OCI-LY7 (cell line): ENCODE results near the gene CRTAC1. TPM values are rescaled to one million over a fixed set of nuclear protein-coding genes. Genes with fewer than 3 reads are reported as not detected.

Experiments
- BruUV-seq: library from RNA; stranded (reverse); fragments of 400-500 nt; replicated peaks from 2 replicates; lab custom pipeline; 2021; lab: Mats Ljungman, UMichigan
- CTCF ChIA-PET: fragments of 300-600 bp; sonication (Branson Sonifier 250); formaldehyde crosslinking; loops from one replicate; lab custom pipeline; 2022; ENCODE audit warnings: antibody characterized with exemption; ENCODE audit not compliant: unreplicated experiment; lab: Charles Lee
- POLR2A ChIA-PET: fragments of 300-600 bp; sonication (Branson Sonifier 250); formaldehyde crosslinking; loops from one replicate; lab custom pipeline; 2022; ENCODE audit warnings: antibody characterized with exemption; lab: Charles Lee
- DNase-seq: peaks from one replicate; pipeline ENCODE4 v3.0.0-alpha.2; 2015; ENCODE audit warnings: low spot score
- H2AFZ ChIP-seq: fragments of 200-600 bp; sonication (generic), shearing (Covaris generic); 2 replicates; pipeline ENCODE4 v1.6.1; 2014; ENCODE audit warnings: mild to moderate bottlenecking, antibody characterized with exemption, low read length, moderate library complexity
- H3K27ac ChIP-seq: fragments of 200-600 bp; sonication (generic); 2 replicates; pipeline ENCODE4 v1.5.1; 2014; ENCODE audit warnings: mixed run types, low read depth, mild to moderate bottlenecking, moderate library complexity, low read length, inconsistent platforms; ENCODE audit not compliant: poor library complexity, severe bottlenecking
- H3K36me3 ChIP-seq: fragments of 200-600 bp; sonication (generic); 2 replicates; pipeline ENCODE4 v1.6.1; 2014; ENCODE audit warnings: mild to moderate bottlenecking, antibody characterized with exemption, low read length, moderate library complexity, mixed read lengths; ENCODE audit not compliant: insufficient read depth
- H3K4me1 ChIP-seq: fragments of 200-600 bp; sonication (generic); 2 replicates; pipeline ENCODE4 v1.5.1; 2014; ENCODE audit warnings: mild to moderate bottlenecking, low read length; ENCODE audit not compliant: insufficient read depth, poor library complexity, severe bottlenecking
- H3K4me2 ChIP-seq: fragments of 200-600 bp; sonication (generic); 2 replicates; pipeline ENCODE4 v1.6.1; 2014; ENCODE audit warnings: mild to moderate bottlenecking, low read length
- H3K4me3 ChIP-seq: fragments of 200-600 bp; sonication (generic); 2 replicates; pipeline ENCODE4 v1.5.1; 2014; ENCODE audit warnings: mild to moderate bottlenecking, low read depth, low read length; ENCODE audit not compliant: poor library complexity, severe bottlenecking
- H3K79me2 ChIP-seq: fragments of 200-600 bp; sonication (generic); 2 replicates; pipeline ENCODE4 v1.6.1; 2016; ENCODE audit warnings: low read depth, mild to moderate bottlenecking, low read length, moderate library complexity, mixed read lengths; ENCODE audit not compliant: insufficient read depth
- H3K9me2 ChIP-seq: fragments of 200-600 bp; sonication (generic); 2 replicates; pipeline ENCODE4 v1.6.1; 2016; ENCODE audit warnings: mild to moderate bottlenecking, low read length, mixed read lengths; ENCODE audit not compliant: insufficient read depth
- H3K9me3 ChIP-seq: fragments of 200-600 bp; sonication (generic); 2 replicates; pipeline ENCODE4 v1.6.1; 2014; ENCODE audit warnings: mild to moderate bottlenecking, mixed run types, low read length, mixed read lengths
- H4K20me1 ChIP-seq: fragments of 200-600 bp; sonication (generic); 2 replicates; pipeline ENCODE4 v1.6.1; 2014; ENCODE audit warnings: mild to moderate bottlenecking, antibody characterized with exemption, low read length, moderate library complexity, mixed read lengths; ENCODE audit not compliant: insufficient read depth
- CTCF ChIP-seq: fragments of 200-600 bp; sonication (generic); conservative IDR thresholded peaks from 2 replicates; pipeline ENCODE4 v1.5.1; 2014; ENCODE audit warnings: mild to moderate bottlenecking, antibody characterized with exemption, low read length, moderate library complexity, mixed read lengths
- EZH2phosphoT487 ChIP-seq: fragments of 200-600 bp; sonication (generic); IDR thresholded peaks from 2 replicates; pipeline ENCODE4 v1.6.1; 2018; ENCODE audit warnings: low read depth, borderline replicate concordance, mild to moderate bottlenecking, mixed run types, antibody characterized with exemption, low read length, moderate library complexity, mixed read lengths
- intact Hi-C: fragments of 100-400 bp; cut with micrococcal nuclease; formaldehyde crosslinking; loops from one replicate; pipeline ENCODE4 v1.10.0; 2022; ENCODE audit not compliant: unreplicated experiment
- total RNA-seq, 2 experiments: library from RNA; depleted of rRNA in 1 of 2; stranded (reverse); fragments of >200 nt in 1 of 2; shearing (Covaris generic) in 1 of 2; gene quantifications; 2 replicates each; pipeline ENCODE4 v1.2.3, GENCODE V29; 2014 to 2022

CRTAC1 gene
- total RNA-seq, 2 experiments from 2014 or later: not detected

GRCh38 chr10:97880109-97880508, 150.3 kb downstream of the CRTAC1 start:
- Histone ChIP-seq H3K4me2 (no peak overlapping the region), H3K4me1 (no peaks in the 10 kb centered on the region), H4K20me1 (no peaks in the 10 kb centered on the region), H2AFZ (no peak overlapping the region), H3K9me3 (no peaks in the 10 kb centered on the region), H3K27ac (no peak overlapping the region), H3K36me3 (no peaks in the 10 kb centered on the region), H3K4me3 (no peak overlapping the region), H3K79me2 (no peaks in the 10 kb centered on the region), H3K9me2 (no peaks in the 10 kb centered on the region)
- TF ChIP-seq EZH2phosphoT487 (no peak), CTCF (no peak)
- BruUV-seq: no TSS peak
- intact Hi-C loops: no loop called here
- CTCF ChIA-PET: no interaction called here
- no peak for DNase-seq
- POLR2A ChIA-PET: no interaction called here

GRCh38 chr10:97879241-97879640, 151.2 kb downstream of the CRTAC1 start:
- CTCF ChIA-PET: no interaction called here
- H3K4me2 ChIP-seq: no peak overlapping the region
- no peaks in the 10 kb centered on the region for H4K20me1 ChIP-seq
- H3K4me3 ChIP-seq: no peak overlapping the region
- no peak overlapping the region for H3K27ac ChIP-seq
- DNase-seq: no peak
- H3K9me3 ChIP-seq: no peaks in the 10 kb centered on the region
- intact Hi-C loops: no loop called here
- BruUV-seq: no TSS peak
- TF ChIP-seq CTCF: no peak
- TF ChIP-seq EZH2phosphoT487: no peak
- H3K9me2 ChIP-seq: no peaks in the 10 kb centered on the region
- no peaks in the 10 kb centered on the region for H3K36me3 ChIP-seq
- H2AFZ ChIP-seq: peak overlapping the region; percentile 40; the same call in 1 of the 2 replicates
- H3K79me2 ChIP-seq: no peaks in the 10 kb centered on the region
- POLR2A ChIA-PET: no interaction called here
- H3K4me1 ChIP-seq: no peaks in the 10 kb centered on the region

GRCh38 chr10:97876402-97876801, 154.0 kb downstream of the CRTAC1 start:
- Histone ChIP-seq H3K4me1 (no peaks in the 10 kb centered on the region), H3K79me2 (no peaks in the 10 kb centered on the region), H3K27ac (no peak overlapping the region), H3K4me2 (no peak overlapping the region), H3K9me3 (no peaks in the 10 kb centered on the region), H3K36me3 (no peaks in the 10 kb centered on the region), H3K9me2 (no peaks in the 10 kb centered on the region), H3K4me3 (no peak overlapping the region), H4K20me1 (no peaks in the 10 kb centered on the region), H2AFZ (no peak overlapping the region)
- intact Hi-C loops: no loop called here
- ChIA-PET CTCF (no interaction called here), POLR2A (interaction anchor here (0.6 to 1.1 kb wide), 3 partner anchors 12 to 194 kb away, joined by 3 to 4 read pairs (median 3); partner anchors contain the start of gene ZFYVE27)
- no TSS peak for BruUV-seq
- no peak for TF ChIP-seq EZH2phosphoT487
- TF ChIP-seq CTCF: no peak
- DNase-seq: no peak
